ENCODE data around the gene CEP290. TPM values are rescaled to one million over a fixed set of nuclear protein-coding genes. Genes with fewer than 3 reads are reported as not detected.

The CEP290 gene
- total and polyA plus RNA-seq, 2 of the 13 experiments (the other 11 are each of a cell fraction or from before 2014, with no cell fraction given): 2.4 to 10.8 TPM

DNA sequence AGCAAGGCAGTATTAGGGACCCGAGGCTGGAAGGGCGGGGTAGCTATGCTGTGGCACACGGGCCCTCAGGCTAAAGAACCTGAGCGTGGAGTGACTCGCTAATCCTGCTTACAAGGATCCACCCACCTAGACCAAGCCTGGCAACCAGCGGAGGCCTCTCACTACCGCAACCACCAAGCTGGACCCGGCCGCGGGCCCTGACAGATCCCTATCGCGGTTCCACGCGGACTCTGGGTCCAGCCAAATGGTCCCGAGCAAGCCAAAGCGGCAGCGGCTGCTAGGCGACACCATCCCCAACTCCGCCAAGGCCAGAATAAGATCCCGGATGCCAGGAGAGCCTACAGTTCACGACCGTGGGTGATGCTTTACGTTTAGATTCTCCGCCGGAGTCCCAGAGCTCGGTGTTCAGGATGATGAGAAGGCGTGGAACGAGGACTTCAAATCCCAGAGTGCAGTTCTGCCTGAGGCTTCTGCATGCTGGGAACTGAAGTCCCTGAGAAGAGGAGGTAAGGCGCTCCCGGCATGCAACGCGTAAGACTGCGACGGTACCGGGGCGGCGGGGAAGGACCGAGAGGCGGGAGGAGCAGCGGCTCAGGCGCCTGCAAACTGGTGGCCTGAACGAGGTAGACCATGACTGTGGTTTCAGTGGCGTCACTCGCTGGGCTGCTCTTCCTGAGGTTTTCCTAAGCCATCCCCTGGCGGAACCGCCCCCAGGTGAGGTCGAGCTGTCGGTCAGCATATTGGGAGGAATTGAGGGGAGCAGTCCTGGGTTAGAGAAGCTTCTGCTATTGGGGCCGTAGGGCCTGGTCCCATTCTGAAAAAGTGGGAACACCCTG is at the start of gene CEP290, which contains the start of gene TMTC3 (continued):
- peak; percentile 86 for TF ChIP-seq HDAC2 (CRISPR knock-in tag; IDR thresholded peaks at IDR 0.05)
- TF ChIP-seq REPIN1 (CRISPR knock-in tag; IDR thresholded peaks at IDR 0.05; ENCODE audit: borderline replicate concordance, low read depth): peak; percentile 79; the same call in 1 of the 2 replicates
- TF ChIP-seq, protein P1, sequence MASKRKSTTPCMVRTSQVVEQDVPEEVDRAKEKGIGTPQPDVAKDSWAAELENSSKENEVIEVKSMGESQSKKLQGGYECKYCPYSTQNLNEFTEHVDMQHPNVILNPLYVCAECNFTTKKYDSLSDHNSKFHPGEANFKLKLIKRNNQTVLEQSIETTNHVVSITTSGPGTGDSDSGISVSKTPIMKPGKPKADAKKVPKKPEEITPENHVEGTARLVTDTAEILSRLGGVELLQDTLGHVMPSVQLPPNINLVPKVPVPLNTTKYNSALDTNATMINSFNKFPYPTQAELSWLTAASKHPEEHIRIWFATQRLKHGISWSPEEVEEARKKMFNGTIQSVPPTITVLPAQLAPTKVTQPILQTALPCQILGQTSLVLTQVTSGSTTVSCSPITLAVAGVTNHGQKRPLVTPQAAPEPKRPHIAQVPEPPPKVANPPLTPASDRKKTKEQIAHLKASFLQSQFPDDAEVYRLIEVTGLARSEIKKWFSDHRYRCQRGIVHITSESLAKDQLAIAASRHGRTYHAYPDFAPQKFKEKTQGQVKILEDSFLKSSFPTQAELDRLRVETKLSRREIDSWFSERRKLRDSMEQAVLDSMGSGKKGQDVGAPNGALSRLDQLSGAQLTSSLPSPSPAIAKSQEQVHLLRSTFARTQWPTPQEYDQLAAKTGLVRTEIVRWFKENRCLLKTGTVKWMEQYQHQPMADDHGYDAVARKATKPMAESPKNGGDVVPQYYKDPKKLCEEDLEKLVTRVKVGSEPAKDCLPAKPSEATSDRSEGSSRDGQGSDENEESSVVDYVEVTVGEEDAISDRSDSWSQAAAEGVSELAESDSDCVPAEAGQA (IDR thresholded peaks at IDR 0.05; ENCODE audit: low read depth): 0 out of 2 replicates have a peak, but pooled peaks have one; percentile 12
- TF ChIP-seq, protein P1 (CRISPR knock-in tag; IDR thresholded peaks at IDR 0.05; ENCODE audit: borderline replicate concordance): no peak
- TF ChIP-seq, protein P2, sequence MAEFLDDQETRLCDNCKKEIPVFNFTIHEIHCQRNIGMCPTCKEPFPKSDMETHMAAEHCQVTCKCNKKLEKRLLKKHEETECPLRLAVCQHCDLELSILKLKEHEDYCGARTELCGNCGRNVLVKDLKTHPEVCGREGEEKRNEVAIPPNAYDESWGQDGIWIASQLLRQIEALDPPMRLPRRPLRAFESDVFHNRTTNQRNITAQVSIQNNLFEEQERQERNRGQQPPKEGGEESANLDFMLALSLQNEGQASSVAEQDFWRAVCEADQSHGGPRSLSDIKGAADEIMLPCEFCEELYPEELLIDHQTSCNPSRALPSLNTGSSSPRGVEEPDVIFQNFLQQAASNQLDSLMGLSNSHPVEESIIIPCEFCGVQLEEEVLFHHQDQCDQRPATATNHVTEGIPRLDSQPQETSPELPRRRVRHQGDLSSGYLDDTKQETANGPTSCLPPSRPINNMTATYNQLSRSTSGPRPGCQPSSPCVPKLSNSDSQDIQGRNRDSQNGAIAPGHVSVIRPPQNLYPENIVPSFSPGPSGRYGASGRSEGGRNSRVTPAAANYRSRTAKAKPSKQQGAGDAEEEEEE (CRISPR knock-in tag; IDR thresholded peaks at IDR 0.05; ENCODE audit: borderline replicate concordance): peak; percentile 98; the same call in 1 of the 2 replicates
- TF ChIP-seq ADNP (CRISPR knock-in tag; IDR thresholded peaks at IDR 0.05): no peak
- peak; percentile 77 for TF ChIP-seq HDAC1 (CRISPR knock-in tag; IDR thresholded peaks at IDR 0.05)
- peak; percentile 28; the same call in 1 of the 2 replicates for TF ChIP-seq ZNF777 (CRISPR knock-in tag; IDR thresholded peaks at IDR 0.05)
- TF ChIP-seq NFYB (CRISPR knock-in tag; IDR thresholded peaks at IDR 0.05): peak; percentile 27
- TF ChIP-seq, protein P3, sequence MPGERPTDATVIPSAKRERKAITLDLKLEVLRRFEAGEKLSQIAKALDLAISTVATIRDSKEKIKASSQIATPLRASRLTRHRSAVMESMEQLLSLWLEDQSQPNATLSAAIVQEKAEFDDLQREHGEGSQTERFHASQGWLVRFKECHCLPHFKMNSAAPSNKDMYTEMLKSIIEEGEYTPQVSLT (CRISPR knock-in tag; IDR thresholded peaks at IDR 0.05; ENCODE audit: borderline replicate concordance, low read depth): no peak
- peak; percentile 93 for TF ChIP-seq PHF21A (CRISPR knock-in tag; IDR thresholded peaks at IDR 0.05)
- peak; percentile 77 for TF ChIP-seq POLR2AphosphoS5 (IDR thresholded peaks at IDR 0.05; ENCODE audit: low read depth, low read length)
- TF ChIP-seq ZNF746 (CRISPR knock-in tag; IDR thresholded peaks at IDR 0.05): 0 out of 2 replicates have a peak, but pooled peaks have one; percentile 25
- TF ChIP-seq, protein P4, sequence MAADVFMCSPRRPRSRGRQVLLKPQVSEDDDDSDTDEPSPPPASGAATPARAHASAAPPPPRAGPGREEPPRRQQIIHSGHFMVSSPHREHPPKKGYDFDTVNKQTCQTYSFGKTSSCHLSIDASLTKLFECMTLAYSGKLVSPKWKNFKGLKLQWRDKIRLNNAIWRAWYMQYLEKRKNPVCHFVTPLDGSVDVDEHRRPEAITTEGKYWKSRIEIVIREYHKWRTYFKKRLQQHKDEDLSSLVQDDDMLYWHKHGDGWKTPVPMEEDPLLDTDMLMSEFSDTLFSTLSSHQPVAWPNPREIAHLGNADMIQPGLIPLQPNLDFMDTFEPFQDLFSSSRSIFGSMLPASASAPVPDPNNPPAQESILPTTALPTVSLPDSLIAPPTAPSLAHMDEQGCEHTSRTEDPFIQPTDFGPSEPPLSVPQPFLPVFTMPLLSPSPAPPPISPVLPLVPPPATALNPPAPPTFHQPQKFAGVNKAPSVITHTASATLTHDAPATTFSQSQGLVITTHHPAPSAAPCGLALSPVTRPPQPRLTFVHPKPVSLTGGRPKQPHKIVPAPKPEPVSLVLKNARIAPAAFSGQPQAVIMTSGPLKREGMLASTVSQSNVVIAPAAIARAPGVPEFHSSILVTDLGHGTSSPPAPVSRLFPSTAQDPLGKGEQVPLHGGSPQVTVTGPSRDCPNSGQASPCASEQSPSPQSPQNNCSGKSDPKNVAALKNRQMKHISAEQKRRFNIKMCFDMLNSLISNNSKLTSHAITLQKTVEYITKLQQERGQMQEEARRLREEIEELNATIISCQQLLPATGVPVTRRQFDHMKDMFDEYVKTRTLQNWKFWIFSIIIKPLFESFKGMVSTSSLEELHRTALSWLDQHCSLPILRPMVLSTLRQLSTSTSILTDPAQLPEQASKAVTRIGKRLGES (CRISPR knock-in tag; IDR thresholded peaks at IDR 0.05; ENCODE audit: borderline replicate concordance): no peak
- TF ChIP-seq, protein P5, sequence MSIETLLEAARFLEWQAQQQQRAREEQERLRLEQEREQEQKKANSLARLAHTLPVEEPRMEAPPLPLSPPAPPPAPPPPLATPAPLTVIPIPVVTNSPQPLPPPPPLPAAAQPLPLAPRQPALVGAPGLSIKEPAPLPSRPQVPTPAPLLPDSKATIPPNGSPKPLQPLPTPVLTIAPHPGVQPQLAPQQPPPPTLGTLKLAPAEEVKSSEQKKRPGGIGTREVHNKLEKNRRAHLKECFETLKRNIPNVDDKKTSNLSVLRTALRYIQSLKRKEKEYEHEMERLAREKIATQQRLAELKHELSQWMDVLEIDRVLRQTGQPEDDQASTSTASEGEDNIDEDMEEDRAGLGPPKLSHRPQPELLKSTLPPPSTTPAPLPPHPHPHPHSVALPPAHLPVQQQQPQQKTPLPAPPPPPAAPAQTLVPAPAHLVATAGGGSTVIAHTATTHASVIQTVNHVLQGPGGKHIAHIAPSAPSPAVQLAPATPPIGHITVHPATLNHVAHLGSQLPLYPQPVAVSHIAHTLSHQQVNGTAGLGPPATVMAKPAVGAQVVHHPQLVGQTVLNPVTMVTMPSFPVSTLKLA (IDR thresholded peaks at IDR 0.05): peak; percentile 33; the same call in 1 of the 2 replicates
- TF ChIP-seq JUND (CRISPR knock-in tag; IDR thresholded peaks at IDR 0.05): no peak
